Astrocyte (in vitro differentiated cells and primary cell): ENCODE data around the gene SPATA6L. TPM values are rescaled to one million over a fixed set of nuclear protein-coding genes. Genes with fewer than 3 reads are reported as not detected.

ENCODE experiments used
- DNase-seq: peaks from one replicate; pipeline ENCODE4 v3.0.0-alpha.2; 2010; ENCODE audit warnings: low read depth
- FAIRE-seq: peaks from 2 replicates; lab custom pipeline; 2011; peaks lifted over from hg19 to GRCh38; lab: Jason Lieb, UNC
- H2AFZ ChIP-seq: 2 replicates; pipeline ENCODE4 v1.6.0; 2012; ENCODE audit warnings: low read depth, low read length, inconsistent platforms
- H3K27ac ChIP-seq: 2 replicates; pipeline ENCODE4 v1.5.1; 2011; ENCODE audit warnings: low read depth, low read length, inconsistent platforms
- H3K27me3 ChIP-seq: 2 replicates; pipeline ENCODE4 v1.6.0; 2011; ENCODE audit warnings: low read length, inconsistent platforms; ENCODE audit not compliant: insufficient read depth
- H3K36me3 ChIP-seq: 2 replicates; pipeline ENCODE4 v1.5.1; 2011; ENCODE audit warnings: low read length, inconsistent platforms; ENCODE audit not compliant: insufficient read depth
- H3K4me1 ChIP-seq: 2 replicates; pipeline ENCODE4 v1.5.1; 2011; ENCODE audit warnings: low read length, inconsistent platforms; ENCODE audit not compliant: insufficient read depth
- H3K4me2 ChIP-seq: 2 replicates; pipeline ENCODE4 v1.6.0; 2012; ENCODE audit warnings: low read length, inconsistent platforms
- H3K4me3 ChIP-seq: 2 replicates; pipeline ENCODE4 v1.5.1; 2011; ENCODE audit warnings: low read depth, mild to moderate bottlenecking, low read length, inconsistent platforms; ENCODE audit not compliant: insufficient read depth
- H3K79me2 ChIP-seq: 2 replicates; pipeline ENCODE4 v1.6.0; 2012; ENCODE audit warnings: mild to moderate bottlenecking, low read length, inconsistent platforms; ENCODE audit not compliant: insufficient read depth
- H3K9ac ChIP-seq: 2 replicates; pipeline ENCODE4 v1.6.0; 2012; ENCODE audit warnings: mild to moderate bottlenecking, low read length, inconsistent platforms
- H3K9me3 ChIP-seq: 2 replicates; pipeline ENCODE4 v1.5.1; 2012; ENCODE audit warnings: low read depth, mild to moderate bottlenecking, low read length, inconsistent platforms; ENCODE audit not compliant: insufficient read depth
- H4K20me1 ChIP-seq: 2 replicates; pipeline ENCODE4 v1.6.0; 2012; ENCODE audit warnings: low read length, inconsistent platforms; ENCODE audit not compliant: insufficient read depth
- H3K27ac Mint-ChIP-seq: one replicate; pipeline ENCODE4 v1.8.0; 2021; ENCODE audit warnings: mild to moderate bottlenecking, mixed read lengths; ENCODE audit not compliant: unreplicated experiment
- H3K27me3 Mint-ChIP-seq: one replicate; pipeline ENCODE4 v1.8.0; 2021; ENCODE audit warnings: low read depth, mixed read lengths; ENCODE audit not compliant: unreplicated experiment
- H3K36me3 Mint-ChIP-seq: one replicate; pipeline ENCODE4 v1.8.0; 2021; ENCODE audit warnings: low read depth, mixed read lengths; ENCODE audit not compliant: unreplicated experiment
- H3K4me1 Mint-ChIP-seq: one replicate; pipeline ENCODE4 v1.8.0; 2021; ENCODE audit warnings: low read depth, mixed read lengths; ENCODE audit not compliant: unreplicated experiment
- H3K4me3 Mint-ChIP-seq: one replicate; pipeline ENCODE4 v1.8.0; 2021; ENCODE audit warnings: mild to moderate bottlenecking, moderate library complexity, mixed read lengths; ENCODE audit not compliant: unreplicated experiment
- H3K9me3 Mint-ChIP-seq: one replicate; pipeline ENCODE4 v1.8.0; 2021; ENCODE audit warnings: mild to moderate bottlenecking, mixed read lengths; ENCODE audit not compliant: unreplicated experiment
- CTCF ChIP-seq: IDR thresholded peaks from 2 replicates; pipeline ENCODE4 v1.5.1; 2011; ENCODE audit warnings: low read depth, mild to moderate bottlenecking, inconsistent platforms, low read length, moderate library complexity; ENCODE audit not compliant: insufficient read depth
- EZH2 ChIP-seq: IDR thresholded peaks from 2 replicates; pipeline ENCODE4 v1.6.1; 2012; ENCODE audit warnings: mild to moderate bottlenecking, low read length, inconsistent platforms; ENCODE audit not compliant: insufficient read depth
- total RNA-seq: library from RNA; stranded (reverse); gene quantifications from 2 replicates; pipeline ENCODE4 v1.2.1, GENCODE V29; 2021

Gene SPATA6L
- total RNA-seq, 1 donor from 2014 or later: 2.8 TPM

- Mint-ChIP-seq H3K27ac (no peak overlapping the region), H3K4me3 (no peak overlapping the region), H3K36me3 (peaks cover 15% of the 10 kb centered on the region), H3K9me3 (peaks cover 1% of the 10 kb centered on the region), H3K4me1 (peaks cover 4% of the 10 kb centered on the region), H3K27me3 (no peaks in the 10 kb centered on the region)
- TF ChIP-seq CTCF (no peak), EZH2 (no peak)
- Histone ChIP-seq H3K4me1 (no peaks in the 10 kb centered on the region), H3K27ac (no peak overlapping the region), H3K9ac (no peak overlapping the region), H4K20me1 (no peaks in the 10 kb centered on the region), H3K27me3 (peaks cover 4% of the 10 kb centered on the region), H3K4me2 (no peak overlapping the region), H3K36me3 (no peaks in the 10 kb centered on the region), H2AFZ (no peak overlapping the region), H3K79me2 (no peaks in the 10 kb centered on the region), H3K9me3 (no peaks in the 10 kb centered on the region), H3K4me3 (no peak overlapping the region)
- no peak for DNase-seq
- no peak for FAIRE-seq
Measured at GRCh38 chr9:4585135-4585534, 81.1 kb downstream of the SPATA6L start.

- Mint-ChIP-seq H3K4me1 (peaks cover 3% of the 10 kb centered on the region), H3K27ac (no peak overlapping the region)
- FAIRE-seq: no peak
Measured at GRCh38 chr9:4584636-4585035, 81.6 kb downstream of the SPATA6L start.

More at GRCh38 chr9:4584636-4585035, 81.6 kb downstream of the SPATA6L start:
- Histone ChIP-seq H2AFZ (no peak overlapping the region), H3K9ac (no peak overlapping the region), H3K4me2 (no peak overlapping the region), H3K36me3 (no peaks in the 10 kb centered on the region), H3K4me3 (no peak overlapping the region), H3K9me3 (no peaks in the 10 kb centered on the region), H3K27me3 (peaks cover 4% of the 10 kb centered on the region), H4K20me1 (no peaks in the 10 kb centered on the region), H3K4me1 (no peaks in the 10 kb centered on the region), H3K79me2 (no peaks in the 10 kb centered on the region), H3K27ac (no peak overlapping the region)
- TF ChIP-seq CTCF (no peak), EZH2 (no peak)
- no peak for DNase-seq
- Mint-ChIP-seq H3K27me3 (no peaks in the 10 kb centered on the region), H3K36me3 (peaks cover 15% of the 10 kb centered on the region), H3K4me3 (no peak overlapping the region), H3K9me3 (peaks cover 1% of the 10 kb centered on the region)
